IPS-NIHi7 (cell line): ENCODE results near the gene CHL1.

Experiments
- DNase-seq: peaks from one replicate; pipeline ENCODE4 v3.0.0; 2012; ENCODE audit warnings: mixed read lengths; ENCODE audit errors: extremely low spot score

Gene CHL1

DNA sequence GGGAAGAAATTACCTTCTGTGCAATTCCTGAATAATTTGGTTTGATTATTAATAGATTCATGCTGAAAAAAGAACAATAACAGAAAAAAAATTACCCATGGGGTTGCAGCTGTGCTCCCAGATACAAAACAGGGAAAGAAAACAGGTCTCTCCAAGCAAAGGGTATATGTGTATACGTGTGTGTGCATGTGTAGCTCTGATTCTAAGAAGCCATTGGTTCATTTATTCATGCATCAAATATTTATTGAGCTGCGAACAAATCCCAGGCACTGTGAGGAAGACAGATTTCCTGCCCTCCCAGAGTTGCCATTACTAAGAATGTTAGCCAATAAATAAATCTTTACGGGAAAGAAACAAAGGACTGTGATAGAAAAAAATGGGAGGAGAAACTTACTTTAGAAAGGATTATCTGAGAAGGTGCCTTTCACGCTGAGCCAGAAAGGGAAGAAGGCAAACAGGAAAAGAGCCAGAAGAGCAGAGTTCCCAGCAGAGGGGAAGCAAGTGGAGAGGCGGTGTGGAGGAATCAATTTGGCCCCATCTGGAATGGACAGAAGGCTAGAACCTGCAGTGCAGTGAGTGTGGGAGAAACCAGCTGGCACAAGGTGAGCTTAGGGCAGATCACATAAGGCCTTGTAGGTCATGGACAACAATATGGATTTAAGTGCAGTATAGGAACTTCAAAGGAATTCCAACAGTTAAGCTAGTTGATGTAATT lies 20.7 kb downstream of the CHL1 start:
- no peak for DNase-seq

DNA sequence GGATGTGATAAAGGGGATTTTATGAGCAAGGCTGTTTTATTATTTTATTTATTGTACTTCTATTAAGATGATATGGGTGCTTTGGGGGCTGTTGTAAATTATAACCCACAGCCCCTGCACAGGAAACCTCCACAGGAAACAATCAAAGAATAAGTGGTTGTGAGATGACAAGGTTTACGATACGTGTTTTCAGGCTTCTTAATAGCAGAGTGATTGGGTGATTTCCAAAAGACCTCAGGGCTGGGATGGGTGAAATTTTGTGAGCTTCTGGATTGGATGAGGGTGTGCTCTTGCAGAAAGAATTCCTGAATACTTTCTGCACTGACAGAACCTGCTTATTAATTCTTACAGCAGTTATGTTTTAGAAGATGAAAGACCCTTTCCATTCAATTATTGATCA lies 21.4 kb downstream of the CHL1 start:
- DNase-seq, result no peak

DNA sequence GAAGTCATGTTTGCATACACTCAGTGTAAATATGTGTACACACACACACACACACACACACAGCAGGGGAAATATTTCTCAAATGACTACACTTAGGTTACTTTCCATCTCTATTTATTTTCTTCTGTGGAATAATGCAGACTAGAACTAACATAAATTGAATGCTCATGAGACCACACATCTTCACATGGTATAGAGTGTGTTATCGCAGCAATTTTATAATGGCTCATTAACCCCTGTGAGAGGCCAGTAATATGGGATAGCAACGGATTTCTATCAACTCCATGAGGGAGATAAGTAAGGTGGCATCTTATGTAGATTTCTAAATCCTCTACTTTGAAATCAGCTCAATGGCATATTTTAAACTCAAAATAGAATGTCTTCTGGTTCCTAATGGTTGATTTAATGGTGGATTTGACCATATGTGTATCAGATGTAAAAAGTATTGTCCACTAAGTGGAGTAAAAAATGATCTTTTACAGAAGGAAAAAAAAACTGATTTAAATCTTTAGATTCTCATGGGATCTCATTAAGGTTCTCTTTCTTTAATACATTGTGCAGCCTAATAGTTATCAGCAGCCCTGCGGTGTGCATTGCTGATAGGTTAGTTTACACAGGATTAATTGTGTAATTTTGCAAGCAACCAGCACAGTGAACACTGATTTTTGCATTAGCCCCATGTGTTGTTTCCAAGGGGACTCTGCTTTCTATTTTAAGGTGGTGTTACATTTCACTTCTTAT lies 32.0 kb downstream of the CHL1 start:
- no peak for DNase-seq

DNA sequence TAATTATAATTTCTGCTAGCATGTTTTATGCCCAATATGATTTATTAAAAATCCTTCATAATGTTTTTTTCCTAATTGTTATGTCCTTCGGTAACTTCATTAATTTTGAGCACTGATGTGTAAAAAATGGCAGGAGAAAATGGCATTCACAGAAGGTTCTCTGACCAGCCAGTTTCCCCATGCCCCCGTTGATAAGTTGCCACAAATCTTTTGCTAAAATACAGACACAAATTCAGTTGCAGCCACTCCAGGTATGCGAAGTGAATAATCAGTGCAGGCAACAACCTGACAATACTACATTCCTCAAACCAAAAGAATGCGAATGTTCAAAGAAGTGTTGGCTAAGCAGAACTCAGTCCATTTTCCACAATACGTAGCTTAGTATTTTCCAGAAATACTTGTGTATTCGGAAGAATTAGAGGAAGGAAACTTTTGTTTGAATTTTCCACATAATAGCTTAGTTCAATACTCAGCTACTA lies 32.7 kb downstream of the CHL1 start:
- DNase-seq, result no peak

DNA sequence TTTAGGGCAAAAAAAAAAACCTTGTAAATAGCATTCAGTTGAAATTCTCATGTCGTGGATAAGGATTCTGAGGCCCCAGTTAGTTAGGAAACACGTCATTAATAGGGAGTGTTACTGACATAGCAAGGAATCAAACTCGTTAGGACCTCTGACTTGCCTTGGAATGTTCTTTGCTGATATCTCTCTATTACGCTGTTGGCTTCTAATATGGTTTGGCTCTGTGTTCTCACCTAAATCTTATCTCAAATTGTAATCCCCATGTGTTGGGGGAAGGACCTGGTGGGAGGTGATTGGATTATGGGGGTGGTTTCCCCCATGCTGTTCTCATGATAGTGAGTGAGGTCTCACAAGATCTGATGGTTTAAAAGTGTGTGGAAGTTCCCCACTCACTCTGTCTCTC lies 40.3 kb downstream of the CHL1 start:
- DNase-seq, result no peak

DNA sequence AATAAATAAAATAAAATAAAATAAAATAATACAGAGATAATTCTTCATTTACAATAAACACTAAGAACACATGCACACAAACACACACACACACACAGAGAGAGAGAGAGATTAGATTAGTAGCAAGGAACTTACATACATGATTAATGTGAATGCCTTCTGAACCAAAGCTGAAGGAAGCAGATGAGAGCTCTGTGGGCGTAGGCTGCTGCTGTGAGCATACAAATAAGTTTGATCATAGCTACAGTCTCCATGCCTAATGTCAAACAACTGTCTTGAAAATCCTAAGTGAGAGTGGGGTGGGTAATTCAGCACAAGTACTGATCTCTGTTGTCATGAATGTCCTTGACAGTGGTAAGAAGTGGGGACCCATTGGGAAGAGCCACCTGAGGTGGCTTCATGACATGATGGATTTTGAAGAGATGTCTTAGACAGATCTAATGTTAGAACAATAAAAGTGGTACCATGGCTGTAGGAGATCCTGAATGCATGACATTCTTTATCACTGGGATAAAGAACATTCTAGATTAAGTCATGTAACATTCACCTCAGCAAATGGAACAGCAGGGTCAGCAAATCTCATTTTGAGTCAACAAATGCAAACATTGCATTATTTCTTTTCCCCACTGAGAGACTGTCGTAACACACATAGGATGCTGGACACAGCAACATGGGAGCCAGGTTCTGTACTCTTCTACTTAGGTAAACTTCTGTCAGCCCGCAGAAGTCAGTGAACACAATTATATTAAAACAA lies 46.2 kb downstream of the CHL1 start:
- DNase-seq, result no peak

DNA sequence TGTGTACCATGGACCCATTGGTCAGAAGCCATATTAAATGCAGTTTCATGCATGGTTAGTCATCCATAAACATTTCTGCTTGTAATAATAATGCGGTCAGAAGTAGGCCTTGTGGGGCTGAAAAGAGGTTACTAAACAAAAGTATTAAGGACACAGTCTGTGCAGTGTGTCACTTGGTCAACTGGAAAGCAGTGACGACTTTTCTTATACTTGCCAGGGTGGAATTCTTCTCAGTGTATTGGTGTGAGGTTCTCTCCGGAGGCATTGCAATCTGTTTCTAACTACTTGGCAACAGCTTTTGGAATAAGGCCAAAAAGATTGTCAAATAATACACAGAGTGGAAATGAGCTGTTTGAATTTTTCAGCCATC lies 46.8 kb downstream of the CHL1 start:
- DNase-seq, result no peak

DNA sequence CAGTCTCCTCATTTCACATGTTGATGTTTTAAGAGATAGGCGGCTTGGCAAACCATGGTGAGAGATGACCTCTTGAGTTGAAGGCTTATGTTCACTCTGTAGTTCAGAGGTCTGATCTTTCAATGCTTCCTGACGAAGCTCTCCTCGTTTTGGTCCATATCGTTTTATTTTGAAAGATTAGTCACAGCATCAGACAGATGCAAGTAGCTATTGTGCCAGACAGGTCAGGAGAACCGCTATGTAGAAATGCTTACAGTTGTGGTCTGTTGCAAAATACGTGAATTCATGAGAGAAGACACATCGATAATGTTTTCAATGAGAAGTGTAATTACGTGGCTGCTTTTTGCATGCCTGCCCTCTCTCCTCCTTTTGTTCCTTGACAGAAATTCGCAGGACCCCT lies 47.5 kb downstream of the CHL1 start:
- no peak for DNase-seq

DNA sequence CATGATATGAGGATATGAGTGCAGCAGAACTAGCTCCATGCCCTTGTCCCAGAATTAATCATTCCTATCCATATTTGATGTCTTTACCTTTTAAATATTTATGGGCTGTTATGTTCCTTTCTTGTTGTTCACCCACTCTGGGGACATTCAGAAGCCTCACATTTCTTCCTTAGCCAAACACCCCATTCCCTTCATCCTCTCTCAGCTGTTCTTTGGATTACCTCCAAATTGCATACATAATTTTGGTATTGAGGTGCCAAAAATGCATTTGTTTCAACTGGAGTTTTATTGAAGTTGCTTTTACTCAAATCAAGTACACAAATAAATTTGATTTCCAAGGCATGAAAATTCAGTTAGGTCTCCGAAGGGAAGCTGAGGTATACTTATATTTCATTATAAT lies 51.4 kb downstream of the CHL1 start:
- no peak for DNase-seq

DNA sequence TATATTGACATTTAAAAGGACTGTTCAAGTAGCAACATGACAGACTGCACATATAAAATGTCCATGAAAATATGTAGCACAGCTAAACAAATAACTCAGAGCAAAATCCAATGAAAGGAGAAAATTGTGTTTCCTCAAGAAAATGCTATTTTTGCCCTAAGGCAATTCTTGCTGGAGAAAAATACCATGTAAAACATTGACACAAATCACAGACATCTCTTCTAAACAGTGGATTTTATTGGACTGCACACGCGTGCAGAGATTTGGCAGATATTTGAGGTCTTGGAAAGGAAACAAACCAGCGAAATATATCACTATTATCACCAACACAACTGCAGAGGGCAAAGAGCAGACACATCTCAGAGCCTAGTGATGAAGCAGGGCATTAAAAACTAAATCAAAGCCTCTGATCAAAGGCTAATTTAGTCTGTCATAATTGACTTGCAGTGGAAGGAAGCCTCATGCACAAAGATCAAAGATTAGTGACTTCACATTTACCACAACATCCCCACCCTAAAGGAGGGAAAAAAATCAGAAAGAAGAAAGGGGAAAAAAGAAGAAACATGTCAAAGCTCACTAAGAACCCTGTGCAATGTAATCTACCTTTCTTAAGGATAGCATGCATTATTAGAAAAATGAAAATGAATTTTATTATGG lies 52.4 kb downstream of the CHL1 start:
- no peak for DNase-seq

DNA sequence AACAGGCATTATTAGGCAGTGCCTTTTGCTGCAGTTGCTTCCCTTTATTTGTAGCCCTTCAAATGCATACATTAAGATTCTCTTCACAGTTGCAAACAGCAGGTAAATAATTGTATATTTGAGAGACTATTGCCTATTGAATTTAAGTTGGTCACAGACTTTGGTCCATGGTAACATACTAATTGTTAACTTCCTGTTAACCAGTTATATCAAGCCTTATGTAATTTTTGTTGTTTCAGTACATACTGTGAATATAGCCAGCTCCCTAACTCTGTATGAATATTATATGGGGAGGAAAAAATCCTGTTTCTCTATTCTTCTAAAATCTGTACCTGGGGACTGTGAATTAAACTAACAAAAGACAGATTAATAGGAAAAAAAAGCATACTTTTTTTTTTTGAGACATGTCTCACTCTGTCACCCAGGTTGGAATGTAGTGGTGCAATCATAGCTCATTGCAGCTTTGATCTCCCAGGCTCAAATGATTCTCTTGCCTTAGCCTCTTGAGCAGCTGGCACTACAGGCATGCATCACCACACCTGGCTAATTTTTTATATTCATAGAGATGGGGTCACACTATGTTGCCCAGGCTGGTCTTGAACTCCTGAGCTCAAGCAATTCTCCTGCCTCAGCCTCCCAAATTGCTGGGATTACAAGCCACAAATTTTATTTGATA lies 53.2 kb downstream of the CHL1 start:
- DNase-seq, result no peak

DNA sequence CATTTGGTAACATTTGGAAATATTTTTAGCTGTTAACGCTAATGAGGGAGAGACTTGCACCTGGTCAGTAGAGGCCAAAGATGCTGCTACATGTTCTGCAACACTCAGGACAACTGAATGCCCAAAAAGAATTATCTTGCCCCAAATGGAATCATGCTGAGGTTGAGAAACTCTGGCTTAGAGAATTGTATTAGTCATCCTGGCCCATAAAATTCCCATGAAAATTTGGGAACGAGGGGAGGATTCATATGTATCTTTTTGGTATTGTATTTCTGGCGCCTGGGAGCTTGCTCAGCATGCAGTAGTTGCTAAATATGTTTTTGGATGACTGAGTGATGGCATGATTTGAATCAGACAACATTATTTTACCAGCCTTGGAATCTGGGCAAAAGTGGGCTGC lies 59.9 kb downstream of the CHL1 start:
- DNase-seq, result no peak

DNA sequence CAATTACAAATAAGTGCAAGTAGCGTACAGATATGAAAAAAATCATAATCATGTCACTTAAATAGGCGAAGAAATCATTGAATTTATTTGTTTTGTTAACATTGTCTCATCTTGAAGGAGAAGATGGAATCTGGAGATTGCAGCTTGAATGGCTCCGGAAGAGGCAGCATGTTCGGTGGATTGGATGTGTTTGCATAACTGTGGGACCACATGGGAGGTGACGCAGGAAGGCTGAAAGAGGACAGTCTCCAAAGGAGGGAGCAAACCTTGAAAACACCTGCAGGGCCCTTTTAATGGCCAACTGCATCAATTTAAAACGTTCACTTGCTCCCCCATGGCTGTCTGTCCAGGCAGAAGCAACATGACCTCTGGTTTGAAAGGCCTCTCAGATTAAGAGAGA lies 61.3 kb downstream of the CHL1 start:
- no peak for DNase-seq

DNA sequence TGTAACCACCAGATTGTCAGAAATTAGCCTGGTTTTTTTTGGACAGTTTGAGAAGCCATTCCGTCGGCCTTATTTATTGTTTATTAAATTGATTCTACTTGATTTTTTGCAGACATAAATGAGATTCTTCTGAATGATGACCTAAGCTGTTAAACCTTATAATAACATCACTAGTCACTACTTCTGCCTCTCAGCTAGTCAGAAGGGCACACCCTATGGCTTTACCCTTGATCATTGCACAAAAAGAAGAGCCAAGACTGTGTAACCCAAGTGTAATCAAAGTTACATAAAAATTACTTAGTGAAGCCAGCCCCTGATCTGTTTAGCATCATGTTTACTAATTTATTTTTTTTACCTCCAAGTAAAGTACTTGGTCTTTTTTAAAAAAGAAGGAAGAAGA lies 64.3 kb downstream of the CHL1 start:
- no peak for DNase-seq

DNA sequence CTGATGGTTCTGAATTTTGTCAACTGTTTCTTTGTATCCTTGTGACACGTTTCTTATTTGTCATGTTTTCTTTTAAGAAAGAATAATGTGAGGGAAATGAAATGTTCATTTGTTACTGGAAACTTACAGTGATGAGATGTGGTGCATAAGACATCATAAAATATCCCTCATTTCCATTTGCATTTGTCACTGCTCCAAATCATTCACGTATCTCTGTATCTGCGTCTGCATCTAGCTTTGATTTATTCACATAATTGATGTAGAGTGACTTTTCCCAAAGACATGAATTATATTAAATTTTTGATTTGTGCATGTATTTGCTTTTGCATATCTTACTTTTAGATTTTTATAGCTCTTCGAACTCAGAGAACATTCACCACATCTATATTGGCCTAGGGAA lies 66.8 kb downstream of the CHL1 start:
- no peak for DNase-seq

DNA sequence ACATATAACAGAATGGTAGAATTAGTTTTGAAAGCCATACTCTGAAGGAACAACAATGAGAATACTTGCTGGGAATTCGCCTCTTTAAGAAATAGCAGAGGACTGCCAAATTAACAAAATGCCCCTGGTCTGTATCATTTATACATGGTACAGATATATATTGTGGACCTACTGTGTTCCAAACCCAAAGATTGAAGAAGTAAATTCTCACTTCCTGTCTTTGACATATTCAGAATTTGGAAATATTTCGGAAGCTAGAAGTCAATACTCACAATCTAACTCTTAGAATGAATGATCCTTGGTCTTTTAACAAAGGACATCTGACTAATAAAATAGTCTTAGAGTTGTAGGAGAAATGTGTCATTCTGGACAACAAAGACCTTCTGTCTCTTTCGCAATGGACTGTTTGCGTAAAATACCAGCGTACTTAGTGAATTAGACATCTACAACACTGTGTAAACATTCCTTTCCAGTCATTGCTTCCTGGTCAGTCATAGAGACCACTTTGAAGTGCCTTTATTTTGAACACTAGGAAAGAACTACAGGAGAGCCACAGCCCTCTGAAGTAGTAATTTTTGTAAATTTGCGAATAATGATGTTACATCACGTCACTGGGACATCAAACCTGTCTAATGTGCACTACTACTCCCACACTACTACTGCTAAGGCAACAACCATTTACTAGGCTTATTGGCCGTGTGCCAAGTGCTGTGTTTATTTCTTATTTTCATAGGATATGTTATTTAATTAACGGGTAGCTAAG lies 68.0 kb downstream of the CHL1 start:
- DNase-seq, result no peak

DNA sequence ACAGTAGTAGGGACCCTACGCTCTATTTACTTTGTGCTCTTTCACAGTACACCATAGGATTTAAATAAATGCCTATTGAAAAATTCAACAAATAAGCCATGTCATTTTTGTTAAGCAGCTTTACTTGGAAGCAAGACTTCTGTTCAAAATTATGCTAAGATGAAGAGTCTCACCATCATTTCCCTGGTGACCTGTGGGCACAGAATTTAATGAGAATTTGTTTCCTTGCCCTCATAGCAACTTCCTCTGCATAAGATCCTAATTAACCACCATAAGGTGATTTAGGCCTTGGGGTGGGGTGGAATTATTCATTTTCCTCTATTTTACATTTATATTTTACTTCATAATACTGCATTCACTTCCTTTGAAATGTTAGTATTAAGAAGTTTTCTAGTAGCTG lies 70.5 kb downstream of the CHL1 start:
- DNase-seq, result no peak

DNA sequence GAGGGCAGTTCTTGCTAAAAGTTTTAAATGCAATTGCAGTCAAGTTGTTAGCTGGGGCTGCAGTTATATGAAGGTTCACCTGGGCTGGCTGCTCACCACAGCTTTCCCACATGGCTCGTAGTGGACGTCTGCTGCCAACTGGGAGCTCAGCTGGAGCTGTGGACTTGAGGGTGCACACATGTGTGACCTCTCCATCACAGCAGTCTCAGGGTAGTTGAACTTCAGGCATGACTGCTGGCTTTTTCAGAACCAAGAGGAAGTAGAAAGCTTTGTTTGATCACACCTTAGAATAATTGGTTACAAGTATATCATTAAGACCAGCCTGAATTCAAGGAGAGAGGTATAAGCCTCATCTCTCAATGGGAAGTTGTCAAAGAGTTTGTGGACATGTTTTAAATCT lies 74.1 kb downstream of the CHL1 start:
- DNase-seq, result no peak

DNA sequence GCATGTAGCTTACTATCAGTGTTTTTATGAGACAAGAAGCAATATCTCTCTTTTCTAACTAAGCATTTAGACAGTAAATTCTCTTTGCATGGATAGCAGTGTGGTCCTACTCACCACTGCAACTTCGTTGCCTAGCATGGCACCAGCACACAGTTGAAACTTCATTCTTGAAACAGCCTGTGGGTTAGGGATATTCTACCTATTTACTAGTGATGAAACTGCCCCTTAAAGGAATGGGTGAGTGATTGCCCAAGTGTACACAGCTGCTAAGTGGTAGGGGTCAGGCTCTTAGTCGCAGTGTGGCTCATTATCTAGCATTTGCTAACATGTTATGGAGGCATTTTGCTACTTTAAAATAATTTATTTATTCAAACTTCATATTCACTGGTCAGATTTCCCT lies 78.4 kb downstream of the CHL1 start:
- DNase-seq, result no peak

DNA sequence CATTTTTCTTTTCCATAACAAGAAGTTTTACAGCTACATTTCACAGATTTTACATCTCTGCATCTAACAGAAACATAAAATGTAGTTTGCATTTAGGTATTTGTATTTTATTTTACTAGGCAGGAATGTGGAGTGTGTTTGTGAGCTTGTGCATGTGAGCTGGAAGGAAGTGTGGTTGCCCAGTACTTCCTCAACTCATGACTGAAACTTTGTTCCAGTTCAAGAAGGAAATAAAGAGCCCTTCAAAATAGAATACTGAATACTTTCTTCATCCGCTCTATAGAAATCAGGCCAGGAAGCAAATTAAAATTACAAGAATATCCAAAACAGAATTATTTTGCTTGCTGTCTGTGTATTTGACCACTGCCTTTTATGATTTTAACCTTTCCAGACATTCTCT lies 81.3 kb downstream of the CHL1 start:
- no peak for DNase-seq
